Muscle of arm (tissue), 12 donors: ENCODE results near the gene MEIS3. TPM values are rescaled to one million over a fixed set of nuclear protein-coding genes. Genes with fewer than 3 reads are reported as not detected.

Source experiments
- DNase-seq: peaks from one replicate; pipeline ENCODE4 v3.0.0-alpha.2; 2013
- polyA plus RNA-seq, 12 donors: library from polyadenylated mRNA; unstranded; fragments of 120-200 nt; gene quantifications; one replicate each; pipeline ENCODE4 v1.2.1, GENCODE V29; 2013; ENCODE audit not compliant: insufficient read length in 12 of 12

MEIS3 gene
- polyA plus RNA-seq, 12 donors = 5.1 to 17.8 (median 7.8) TPM; not detected in 2

DNA sequence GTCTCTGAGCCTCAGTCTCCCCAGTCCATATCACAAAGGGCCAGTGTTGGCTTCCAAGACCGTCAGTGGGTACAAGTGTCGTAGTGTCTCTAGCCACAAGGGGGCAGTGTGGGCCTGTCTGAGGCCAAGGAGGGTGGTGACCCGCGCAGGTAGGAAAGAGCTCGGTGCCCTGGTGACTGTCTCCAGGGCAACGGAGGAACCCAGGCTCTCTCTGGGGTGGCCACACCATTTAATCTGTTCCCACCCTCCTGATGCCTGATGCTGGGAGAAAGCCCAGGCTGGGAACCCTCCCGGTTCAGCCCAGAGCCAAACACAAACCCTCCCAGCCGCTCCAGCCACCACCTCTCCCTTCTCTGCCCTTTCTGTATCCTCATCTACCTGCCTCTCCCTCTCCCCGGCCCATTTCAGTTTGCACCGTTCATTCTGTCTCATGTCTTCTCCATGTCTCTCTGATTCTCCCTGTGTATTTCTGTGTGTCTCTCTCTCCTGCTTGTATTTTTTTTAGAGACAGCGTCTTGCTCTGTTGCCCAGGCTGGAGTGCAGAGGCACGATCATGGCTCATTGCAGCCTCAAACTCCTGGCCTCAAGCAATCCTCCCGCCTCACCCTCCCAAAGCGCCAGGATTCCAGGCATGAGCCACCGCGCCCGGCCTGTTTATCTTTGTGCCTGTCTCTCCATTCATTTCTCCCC lies 17.5 kb upstream of the MEIS3 start:
- peak; percentile 60 for DNase-seq

DNA sequence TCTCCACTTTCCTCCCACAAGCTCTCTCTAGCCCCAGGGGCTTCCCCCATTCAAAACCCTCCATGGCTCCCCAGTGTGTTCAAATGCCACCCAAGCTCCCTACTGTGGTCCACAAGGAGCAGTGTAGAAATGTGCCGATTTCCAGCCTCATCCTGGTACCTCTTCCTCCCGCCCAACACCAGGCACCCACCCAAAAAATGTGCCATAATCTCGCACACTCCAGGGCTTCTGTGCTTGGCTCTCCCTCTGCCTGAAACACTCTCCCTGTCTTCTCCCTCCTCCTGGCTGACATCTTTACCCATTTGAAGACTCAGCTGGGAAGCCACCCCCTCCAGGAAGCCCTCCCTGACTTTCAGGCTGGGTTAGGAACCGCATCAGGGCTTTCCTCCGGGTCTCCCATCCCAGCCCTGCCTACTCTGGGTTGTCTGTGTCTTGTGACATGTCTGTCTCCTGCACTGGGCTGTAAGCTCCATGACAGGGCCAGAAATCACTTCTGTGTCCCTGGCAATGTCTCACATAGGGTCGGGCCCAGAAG lies 16.6 kb upstream of the MEIS3 start:
- DNase-seq = no peak

DNA sequence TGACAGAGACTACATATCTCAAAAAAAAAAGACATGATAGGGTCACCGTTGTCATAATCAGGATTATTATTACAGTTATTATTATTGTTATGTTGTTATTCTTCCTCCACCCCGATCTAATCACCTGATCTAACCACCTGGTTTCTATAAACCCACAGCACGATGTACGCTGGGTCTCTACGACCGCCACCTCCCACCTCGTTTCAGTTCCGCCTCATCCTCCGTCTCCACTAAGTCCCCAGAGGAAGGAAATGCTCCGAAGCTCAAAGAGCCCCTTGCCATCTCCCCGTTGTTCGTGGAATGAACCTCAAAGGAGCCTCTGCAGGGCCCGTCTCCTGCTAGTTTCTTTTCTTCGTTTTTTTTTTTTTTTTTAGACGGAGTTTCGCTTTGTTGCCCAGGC lies 15.9 kb upstream of the MEIS3 start:
- DNase-seq = no peak

DNA sequence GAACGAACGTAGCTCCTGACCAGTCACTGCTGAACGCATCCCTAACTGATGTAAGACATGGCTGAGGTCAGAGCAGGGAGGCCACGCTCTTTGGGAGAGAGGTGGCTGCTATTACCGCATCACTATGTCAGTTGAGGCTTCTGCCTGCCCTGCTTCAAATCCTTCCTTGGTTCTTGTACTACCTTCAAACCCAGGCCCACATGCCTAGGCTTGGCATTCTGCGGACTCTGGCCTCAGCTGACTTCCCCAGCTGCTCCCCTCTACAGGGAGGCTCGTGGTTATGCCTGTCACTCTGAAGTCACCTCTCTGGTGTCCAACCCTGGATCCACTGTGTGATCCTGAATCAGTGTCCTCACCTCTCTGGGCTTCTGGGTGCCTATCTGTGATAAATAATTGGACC lies 14.8 kb upstream of the MEIS3 start:
- DNase-seq = no peak

DNA sequence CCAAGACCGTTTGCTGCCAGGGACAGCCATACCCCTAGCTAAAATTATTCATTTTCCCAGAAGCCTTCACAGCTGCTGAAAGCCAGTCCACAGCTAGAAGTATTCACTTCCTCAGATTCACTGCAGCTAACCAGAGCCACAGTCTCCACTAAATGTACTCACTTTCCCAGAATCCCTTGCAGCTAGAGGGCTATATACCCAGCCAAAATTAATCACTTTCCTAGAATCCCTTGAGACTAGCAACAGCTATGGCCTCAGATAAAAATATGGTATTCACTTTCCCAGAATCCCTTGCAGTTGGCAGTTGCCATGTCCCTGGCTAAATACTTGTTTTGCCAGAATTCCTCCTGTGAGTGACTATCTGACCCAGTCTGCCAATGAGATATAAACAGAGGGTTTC lies 13.8 kb upstream of the MEIS3 start:
- DNase-seq = no peak

DNA sequence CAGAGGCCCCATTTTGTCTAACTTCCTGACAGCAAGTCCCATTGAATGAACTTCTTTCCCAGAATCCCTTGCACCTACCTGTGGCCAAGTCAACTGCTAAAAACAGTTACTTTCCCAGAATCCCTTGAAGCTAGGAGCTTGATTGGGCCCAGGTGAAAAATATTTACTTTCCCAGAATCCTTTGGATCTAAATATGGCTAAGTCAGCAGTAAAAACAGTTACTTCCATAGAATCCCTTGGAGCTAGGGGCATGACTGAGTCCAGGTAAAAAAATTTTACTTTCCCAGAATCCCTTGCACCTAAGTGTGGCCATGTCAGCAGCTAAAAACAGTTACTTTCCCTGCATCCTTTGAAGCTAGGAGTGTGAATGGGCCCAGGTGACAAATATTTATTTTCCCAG lies 13.2 kb upstream of the MEIS3 start:
- no peak for DNase-seq

DNA sequence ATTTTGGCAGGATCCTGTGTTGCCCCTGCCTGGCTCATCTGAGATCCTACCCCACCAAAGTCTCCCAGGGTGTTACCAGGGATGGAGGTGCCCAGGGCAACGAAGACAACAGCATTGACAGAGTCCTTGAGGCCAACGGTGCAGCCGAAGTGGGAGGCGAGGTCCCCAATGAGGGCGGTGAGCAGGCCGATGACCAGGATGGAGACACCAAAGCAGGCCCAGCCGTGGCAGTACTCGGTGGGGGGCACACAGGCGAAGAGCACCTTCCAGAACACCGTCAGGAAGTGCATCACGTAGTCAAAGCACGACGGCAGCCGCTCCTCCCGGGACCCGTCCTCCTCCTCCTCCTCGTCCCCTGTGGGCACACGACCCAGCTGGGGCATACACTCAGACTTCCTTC lies 12.8 kb upstream of the MEIS3 start:
- no peak for DNase-seq

DNA sequence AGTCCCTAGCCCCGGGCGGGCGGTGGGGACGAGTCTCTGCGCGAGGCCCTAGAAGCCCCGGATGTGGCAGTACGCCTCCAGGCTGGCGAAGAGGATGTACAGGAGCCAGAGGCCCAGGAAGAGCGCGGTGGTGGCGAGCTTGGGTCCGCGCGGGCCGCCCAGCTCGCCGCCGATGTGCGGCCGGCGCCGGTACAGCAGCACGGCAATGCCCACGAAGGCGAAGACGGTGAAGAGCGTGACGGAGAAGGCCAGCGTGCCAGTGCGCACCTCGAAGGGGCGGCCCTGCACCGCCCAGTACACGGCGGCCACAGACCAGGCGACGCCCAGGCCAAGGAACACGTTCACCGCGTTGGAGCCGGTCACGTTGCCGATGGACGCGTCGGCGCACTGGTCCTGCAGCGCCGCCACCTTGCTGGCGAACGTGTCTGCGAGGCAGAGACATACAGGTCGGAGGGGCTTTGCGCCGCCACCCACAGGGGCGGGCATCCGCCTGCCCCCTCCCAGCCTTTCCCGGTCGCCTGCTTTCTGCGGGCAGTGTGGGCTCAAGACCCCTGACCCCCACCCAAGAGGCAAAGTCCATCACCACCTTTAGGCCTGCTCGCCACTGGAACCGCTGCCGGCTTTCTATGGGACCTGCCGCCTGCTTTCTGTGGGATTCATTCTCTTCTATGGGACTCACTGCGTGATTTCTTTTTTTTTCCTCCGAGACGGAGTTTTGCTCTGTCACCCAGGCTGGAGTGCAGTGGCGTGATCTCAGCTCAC lies 10.9 kb upstream of the MEIS3 start:
- DNase-seq = no peak

DNA sequence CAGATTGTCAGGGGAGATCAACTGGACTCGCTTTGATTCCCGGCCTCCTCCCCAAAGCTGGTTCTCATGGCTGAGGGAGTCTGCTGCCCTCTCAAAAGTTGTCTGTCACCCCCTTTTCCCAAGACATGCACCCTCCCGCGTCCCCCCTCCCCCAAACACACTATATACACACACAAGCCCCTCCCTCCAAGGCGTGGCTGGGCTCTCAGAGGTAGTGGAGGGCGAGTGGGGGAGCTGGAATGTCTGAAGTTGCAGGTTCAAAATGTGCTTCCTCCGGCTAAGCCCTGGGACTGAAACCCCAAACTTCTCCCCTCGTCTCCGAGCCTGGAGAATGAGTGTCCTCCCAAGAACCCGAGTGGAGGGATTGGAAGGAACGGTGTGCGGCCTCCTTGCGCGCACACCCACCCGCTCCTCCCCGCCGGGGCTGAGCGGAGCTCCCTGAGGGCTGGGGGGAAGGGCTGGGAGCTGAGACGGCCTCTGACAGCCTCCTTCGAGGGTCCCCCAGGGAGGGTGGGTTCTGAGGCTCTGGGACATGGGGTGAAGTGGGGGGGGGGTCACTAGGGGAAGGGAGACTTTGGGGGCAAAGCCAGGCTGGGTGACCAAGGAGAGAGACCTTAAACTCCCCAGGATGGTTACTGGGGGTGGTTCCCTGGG lies 9.9 kb upstream of the MEIS3 start:
- DNase-seq = no peak

DNA sequence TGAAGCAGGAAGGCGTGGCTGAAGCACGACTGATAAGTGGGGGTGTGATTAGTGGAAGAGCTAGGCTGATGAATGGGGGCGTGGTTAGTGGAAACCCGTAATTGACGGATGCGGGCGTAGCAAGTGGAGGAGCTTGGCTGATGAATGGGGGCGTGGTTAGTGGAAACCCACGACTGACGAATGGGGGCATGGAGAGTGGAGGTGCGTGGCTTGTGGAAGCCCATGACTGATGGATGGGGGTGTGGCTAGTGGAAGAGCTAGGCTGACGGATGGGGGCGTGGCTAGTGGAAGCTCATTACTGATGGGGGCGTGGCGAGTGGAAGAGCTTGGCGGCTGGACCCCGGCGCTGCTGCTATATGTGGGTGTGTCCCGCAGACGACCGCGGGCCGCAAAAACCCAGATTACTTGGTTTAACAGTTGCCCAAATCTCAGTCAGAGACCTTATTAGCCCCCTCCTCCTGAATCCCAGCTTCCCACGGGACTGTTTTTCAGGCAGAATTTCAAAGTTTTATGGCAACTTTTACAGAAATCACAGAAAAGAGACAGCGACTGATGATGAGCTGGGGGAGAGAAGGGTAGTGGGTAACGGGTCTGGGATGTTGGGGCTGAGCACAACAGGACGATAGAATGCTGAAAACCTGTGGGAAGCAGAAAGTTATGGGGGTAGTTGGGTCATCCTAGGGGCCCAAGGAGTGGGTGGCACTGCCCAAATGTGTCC lies 9.0 kb upstream of the MEIS3 start:
- peak; percentile 61 for DNase-seq

DNA sequence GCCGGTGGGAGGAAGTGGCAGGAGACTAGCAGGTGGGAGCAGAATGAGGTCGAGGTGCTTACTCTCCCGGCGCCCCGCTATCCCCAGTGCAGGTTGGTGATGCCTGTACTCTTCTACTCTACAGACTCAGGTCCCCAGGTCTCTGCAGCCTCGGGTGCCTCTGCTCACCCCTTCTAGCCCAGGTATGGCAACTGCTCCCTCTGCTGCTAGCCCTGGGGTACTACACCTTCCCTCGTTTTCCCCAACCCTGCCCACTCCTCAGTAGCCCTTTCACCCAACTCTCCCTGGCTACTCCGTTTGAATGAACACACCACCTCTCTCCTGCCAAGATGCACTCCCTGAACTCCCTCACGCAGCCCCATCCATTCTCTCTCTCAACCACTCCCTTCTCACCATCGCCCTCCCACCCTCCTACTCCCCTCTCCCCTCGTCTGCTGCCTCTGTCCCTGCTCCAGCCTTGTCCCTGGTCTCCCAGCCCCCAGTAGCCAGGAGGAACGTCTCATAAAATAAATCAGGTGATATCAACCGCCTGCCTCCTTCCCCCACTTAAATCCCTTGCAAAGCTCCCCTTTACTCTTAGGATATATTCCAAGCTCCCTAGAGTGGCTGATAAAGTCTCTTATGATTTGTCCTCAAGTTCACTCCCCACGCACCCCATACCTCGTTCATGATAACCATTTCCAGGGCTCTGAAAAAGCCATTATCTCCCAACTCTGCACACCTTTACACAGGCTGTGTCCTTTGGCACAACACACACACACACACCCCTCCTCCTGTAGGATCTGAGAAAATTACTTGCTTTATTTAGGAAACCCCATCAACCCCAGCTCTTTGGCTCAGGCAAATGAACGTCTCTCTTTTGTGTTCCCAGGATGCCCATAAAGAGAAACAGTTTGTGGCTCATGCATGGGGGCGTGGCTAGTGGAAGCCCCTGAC lies 8.2 kb upstream of the MEIS3 start:
- no peak for DNase-seq

DNA sequence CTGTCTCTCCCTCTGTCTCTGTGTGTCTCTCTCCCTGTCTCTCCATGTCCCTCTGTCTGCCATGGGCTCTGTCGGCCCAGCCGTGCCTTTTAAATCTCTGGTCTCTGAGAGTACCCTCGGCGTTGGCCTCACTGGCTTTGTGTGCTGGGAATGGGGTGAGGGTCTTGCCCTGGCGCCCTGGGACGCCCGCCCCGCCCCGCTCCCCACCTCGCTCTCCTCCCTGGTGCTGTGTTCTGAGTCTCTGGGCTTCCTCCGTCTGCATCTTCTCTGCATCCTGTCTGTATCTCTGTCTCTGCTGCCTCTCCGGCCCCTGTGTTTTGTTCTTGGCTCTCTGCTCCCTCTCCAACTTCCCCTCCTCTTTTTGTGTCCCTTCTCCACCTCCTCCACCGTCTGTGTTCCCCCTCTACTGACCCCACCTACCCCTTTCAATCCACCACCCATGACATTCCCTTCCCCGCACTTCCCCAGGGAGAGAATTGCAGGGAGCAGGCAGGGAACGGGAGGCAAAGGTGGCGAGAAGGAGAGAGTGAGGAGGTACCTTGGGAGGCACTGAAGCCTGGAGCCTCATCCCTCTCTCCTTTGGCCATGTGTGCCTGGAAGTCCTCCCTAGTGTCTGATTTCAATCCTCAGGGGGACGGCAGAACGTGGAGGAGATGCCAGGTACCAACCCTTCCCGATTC lies 4.0 kb upstream of the MEIS3 start:
- DNase-seq = no peak

DNA sequence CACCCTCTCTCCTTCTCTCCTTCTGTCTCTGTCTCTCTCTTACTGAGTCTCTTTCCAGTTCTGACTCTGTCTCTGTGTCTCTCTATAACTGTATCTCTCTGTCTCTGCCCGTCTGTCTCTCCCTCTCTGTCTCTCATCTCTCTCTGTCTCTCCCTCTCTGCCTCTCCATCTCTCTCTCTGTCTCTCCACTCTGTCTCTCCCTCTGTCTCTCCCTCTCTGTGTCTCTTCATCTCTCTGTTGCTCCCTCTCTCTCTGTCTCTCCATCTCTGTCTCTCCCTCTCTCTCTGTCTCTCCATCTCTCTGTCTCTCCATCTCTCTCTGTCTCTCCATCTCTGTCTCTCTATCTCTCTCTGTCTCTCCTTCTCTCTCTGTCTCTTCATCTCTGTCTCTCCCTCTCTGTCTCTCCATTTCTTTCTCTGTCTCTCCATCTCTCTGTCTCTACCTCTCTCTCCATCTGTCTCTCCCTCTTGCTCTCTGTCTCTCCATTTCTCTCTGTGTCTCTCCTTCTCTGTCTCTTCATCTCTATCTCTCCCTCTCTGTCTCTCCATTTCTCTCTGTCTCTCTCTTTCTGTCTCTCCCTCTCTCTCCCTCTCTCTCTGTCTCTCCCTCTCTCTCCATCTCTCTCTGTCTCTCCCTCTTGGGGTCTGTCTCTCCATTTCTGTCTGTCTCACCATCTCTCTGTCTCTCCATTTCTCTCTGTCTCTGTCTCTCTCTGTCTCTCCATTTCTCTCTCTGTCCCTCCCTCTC lies 3.3 kb upstream of the MEIS3 start:
- no peak for DNase-seq

DNA sequence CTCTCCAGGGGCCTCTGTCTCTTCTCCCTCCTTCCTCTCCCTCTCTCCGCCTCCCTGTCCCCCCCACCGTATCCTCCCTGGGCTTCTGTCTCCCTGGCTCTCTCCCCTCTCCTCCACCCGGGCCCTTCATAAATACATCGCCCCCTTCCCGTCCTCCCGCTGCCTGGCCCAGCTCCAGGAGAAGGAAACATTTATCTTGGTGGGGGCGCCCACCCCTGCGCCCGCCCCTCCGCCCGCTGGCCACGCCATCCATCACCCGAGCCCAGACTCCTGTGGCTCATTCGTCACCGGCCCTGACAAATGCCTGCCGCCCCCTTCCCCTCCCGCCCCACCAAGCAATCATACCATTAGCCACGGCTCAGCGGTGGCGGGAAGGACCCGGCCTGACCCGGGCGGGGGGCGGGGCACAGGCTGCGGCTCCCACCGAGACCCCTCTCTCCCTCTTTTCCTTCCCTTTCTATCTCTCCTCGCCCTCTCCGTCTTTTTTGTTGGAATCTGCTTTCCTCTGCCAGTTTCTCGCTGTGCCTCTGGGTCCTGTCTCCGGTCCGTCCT lies 2.6 kb upstream of the MEIS3 start:
- no peak for DNase-seq

DNA sequence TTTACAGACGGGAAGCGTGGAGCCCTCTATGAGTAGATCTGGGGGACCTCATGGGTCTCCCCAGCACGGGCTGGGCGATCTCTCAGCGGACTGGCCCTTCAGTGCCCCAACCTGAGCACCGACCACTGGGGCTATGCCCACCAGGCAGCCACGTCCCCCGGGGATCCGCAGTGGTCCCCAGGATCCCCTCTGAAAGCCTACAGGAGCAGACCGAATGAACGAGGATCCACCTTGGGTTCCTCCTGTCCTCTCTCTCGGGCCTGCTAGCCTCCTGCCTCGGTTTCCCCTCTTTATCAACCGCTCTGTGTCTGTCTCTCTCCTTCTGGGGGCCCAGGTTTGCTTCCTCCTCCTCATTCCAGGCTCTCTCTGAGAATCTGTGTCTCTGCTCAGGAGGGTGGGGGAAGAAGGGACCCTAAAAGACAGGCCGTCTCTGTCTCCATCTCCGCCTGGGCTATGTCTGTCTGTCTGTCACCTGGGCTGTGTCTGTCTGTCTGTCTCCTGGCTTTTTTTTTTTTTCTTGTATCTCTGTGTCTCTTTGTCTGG lies 2.0 kb upstream of the MEIS3 start:
- no peak for DNase-seq

DNA sequence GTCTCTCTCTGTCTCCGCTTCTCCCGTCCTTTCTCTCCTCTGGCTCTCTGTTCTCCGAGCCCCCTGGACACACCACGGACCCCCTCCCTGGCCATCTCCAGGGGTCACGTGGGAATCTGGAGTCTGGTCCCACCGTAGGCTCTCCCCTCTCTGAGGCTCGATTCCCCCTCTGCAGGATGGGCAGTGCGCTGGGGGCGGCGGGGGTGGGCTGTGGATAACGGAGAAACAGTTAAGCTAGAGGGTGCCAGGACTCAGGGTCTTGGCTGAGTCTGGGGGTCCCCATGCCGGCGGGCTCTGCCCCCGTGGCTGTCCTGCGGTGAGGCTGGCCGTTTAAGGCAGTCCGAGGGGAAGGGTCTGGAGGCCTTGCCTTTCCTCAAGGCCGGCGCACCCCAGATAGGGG lies 462 bp upstream of the MEIS3 start:
- DNase-seq = no peak

DNA sequence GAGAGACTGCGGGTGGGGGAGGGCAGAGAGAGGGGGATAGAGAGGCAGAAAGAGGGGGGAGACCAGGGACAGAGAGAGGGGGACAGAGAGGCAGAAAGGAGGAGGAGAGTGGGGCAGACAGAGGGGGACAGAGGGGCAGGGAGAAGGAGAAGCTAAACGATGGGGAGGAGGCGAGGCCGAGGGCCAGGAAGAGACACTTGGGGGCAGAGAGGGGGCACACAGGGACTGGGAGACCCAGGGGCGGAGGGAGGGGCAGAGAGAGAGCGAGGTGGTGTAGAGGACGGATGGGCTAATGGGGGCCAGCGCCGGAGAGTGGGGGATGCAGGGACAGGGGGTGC lies 666 bp downstream of the MEIS3 start:
- no peak for DNase-seq

DNA sequence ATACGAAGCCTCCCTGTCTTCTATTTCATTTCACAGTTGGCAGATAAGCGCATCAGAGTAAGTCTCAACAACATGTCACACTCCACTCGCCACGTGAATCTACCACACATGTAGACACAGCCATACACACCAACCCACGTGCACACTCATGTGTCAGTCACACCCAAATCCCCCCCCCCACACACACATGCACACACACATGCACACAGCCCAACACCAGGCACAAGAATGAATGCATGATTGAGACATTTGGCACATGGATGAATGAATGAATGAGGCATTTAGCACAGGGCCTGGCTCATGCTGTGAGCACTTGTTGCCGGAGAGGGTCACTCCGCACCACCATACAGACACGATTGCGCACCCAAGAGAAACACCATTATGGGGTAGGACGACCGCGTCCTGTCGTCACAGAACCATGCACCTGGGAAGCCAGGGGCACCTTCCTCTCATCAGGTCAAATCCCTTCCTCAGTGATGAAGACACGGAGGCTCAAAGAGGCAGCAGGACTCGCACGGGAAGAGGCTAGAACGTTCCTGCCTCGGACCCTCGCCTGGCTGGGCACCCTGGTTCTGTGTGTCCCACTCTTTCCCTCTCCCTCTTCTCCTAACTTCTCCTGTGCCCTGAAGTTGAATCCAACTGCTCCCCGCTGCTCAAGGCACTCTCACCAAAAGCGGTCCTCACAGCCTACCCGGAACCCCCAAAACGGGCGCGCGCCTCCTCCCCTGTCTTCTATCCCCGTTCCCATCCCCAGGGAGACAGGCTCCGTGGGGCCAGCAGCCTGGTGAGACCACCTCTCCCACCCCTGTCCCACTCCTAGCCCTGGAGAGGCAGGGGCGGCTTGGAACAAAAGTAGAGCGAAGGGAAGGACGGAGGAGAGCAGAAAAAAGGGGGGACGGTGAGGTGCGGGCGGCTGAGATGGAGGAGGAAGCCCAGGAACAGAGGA lies 1.3 kb downstream of the MEIS3 start:
- DNase-seq = no peak
